Vagina (tissue), 2 donors: ENCODE data around the gene DDX56. TPM values are rescaled to one million over a fixed set of nuclear protein-coding genes. Genes with fewer than 3 reads are reported as not detected.

Experiments used
- DNase-seq, 2 donors: peaks; one replicate each; pipeline ENCODE4 v3.0.0-alpha.2; 2017; ENCODE audit errors: extremely low spot score in 2 of 2
- H3K27ac ChIP-seq: fragments of 200-600 bp; sonication (generic); one replicate; pipeline ENCODE4 v1.5.1; 2019
- H3K27me3 ChIP-seq: fragments of 200-600 bp; sonication (generic); one replicate; pipeline ENCODE4 v1.5.1; 2019
- H3K36me3 ChIP-seq, 2 donors: fragments of 200-600 bp; sonication (generic); one replicate each; pipeline ENCODE4 v1.5.1; 2017 to 2019
- H3K4me1 ChIP-seq: fragments of 200-600 bp; sonication (generic); one replicate; pipeline ENCODE4 v1.5.1; 2019
- H3K4me3 ChIP-seq, 2 donors: fragments of 200-600 bp; sonication (generic); 1 replicate in 1 of 2; 2 replicates in 1 of 2; pipeline ENCODE4 v1.5.1; 2016 to 2019
- H3K9me3 ChIP-seq: fragments of 200-600 bp; sonication (generic); one replicate; pipeline ENCODE4 v1.5.1; 2019
- POLR2A ChIP-seq, 2 donors: fragments of 450-650 bp; IDR thresholded peaks; one replicate each; pipeline ENCODE4 v1.6.1; 2017; ENCODE audit warnings: antibody characterized with exemption in 2 of 2, mild to moderate bottlenecking in 2 of 2, moderate library complexity in 2 of 2
- POLR2AphosphoS5 ChIP-seq, 2 donors: sonication (generic); formaldehyde crosslinking; IDR thresholded peaks; one replicate each; pipeline ENCODE4 v1.9.0; 2017; ENCODE audit warnings: antibody characterized with exemption in 2 of 2, mild to moderate bottlenecking in 2 of 2, low read depth in 1 of 2; ENCODE audit not compliant: insufficient read depth in 1 of 2
- intact Hi-C: fragments of 100-400 bp; cut with DNase I; formaldehyde crosslinking; loops from one replicate; pipeline ENCODE4 v1.15.1; 2023
- total RNA-seq: library from RNA; depleted of rRNA; stranded (reverse); fragments of >200 nt; gene quantifications from one replicate; pipeline ENCODE4 v1.2.3, GENCODE V29; 2016
- TF ChIP-seq, protein P1 (sequence below), 3 experiments: fragments of 450-650 bp in 2 of 3; fragments of 200-600 bp in 1 of 3; sonication (generic) in 1 of 3; IDR thresholded peaks; one replicate each; pipeline ENCODE4 v1.5.1; 2017 to 2019; ENCODE audit warnings: antibody characterized with exemption in 3 of 3, mild to moderate bottlenecking in 2 of 3, moderate library complexity in 2 of 3

The DDX56 gene
- total RNA-seq, 1 donor from 2014 or later = 60.2 TPM

GRCh38 chr7:44537442-44537841 lies 36.3 kb downstream of the DDX56 start:
- intact Hi-C loops = no loop called here
- H3K4me3 ChIP-seq = no peak overlapping the region
- no peaks in the 10 kb centered on the region for H3K36me3 ChIP-seq
- H3K27ac ChIP-seq = no peak overlapping the region
- DNase-seq = no peak
- no peaks in the 10 kb centered on the region for H3K4me1 ChIP-seq
- no peaks in the 10 kb centered on the region for H3K9me3 ChIP-seq
- TF ChIP-seq POLR2A (IDR thresholded peaks at IDR 0.05) (no peak), POLR2AphosphoS5 (IDR thresholded peaks at IDR 0.05; ENCODE audit: insufficient read depth in 1 of 2, low read depth in 1 of 2) (no peak)
- TF ChIP-seq, protein P1, sequence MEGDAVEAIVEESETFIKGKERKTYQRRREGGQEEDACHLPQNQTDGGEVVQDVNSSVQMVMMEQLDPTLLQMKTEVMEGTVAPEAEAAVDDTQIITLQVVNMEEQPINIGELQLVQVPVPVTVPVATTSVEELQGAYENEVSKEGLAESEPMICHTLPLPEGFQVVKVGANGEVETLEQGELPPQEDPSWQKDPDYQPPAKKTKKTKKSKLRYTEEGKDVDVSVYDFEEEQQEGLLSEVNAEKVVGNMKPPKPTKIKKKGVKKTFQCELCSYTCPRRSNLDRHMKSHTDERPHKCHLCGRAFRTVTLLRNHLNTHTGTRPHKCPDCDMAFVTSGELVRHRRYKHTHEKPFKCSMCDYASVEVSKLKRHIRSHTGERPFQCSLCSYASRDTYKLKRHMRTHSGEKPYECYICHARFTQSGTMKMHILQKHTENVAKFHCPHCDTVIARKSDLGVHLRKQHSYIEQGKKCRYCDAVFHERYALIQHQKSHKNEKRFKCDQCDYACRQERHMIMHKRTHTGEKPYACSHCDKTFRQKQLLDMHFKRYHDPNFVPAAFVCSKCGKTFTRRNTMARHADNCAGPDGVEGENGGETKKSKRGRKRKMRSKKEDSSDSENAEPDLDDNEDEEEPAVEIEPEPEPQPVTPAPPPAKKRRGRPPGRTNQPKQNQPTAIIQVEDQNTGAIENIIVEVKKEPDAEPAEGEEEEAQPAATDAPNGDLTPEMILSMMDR (IDR thresholded peaks at IDR 0.05) = no peak
- no peaks in the 10 kb centered on the region for H3K27me3 ChIP-seq

DNA sequence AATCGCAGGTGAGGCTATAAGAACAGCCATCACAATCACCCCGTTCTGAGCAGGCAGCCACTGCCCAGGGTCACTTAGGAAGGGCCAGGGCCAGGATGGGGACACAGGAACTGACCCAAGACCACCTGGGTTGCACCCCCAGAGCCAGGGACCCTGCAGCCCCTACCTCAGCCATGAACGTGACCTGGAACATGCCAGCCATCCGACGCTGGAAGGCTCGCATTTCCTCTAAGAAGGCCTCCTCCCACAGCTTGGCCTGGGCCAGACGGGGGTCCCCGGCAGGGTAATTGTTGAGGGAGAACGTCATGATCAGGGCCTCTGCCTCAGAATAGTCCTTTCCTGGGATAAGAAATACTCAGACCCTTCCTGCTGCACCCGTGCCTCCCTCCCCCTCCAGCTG lies 37.6 kb downstream of the DDX56 start:
- intact Hi-C loops = no loop called here
- DNase-seq = no peak
- Histone ChIP-seq H3K4me3 (no peak overlapping the region), H3K27me3 (no peaks in the 10 kb centered on the region), H3K4me1 (no peaks in the 10 kb centered on the region), H3K27ac (no peak overlapping the region), H3K36me3 (no peaks in the 10 kb centered on the region), H3K9me3 (no peaks in the 10 kb centered on the region)
- TF ChIP-seq POLR2AphosphoS5 (IDR thresholded peaks at IDR 0.05; ENCODE audit: insufficient read depth in 1 of 2, low read depth in 1 of 2) = no peak
- TF ChIP-seq, protein P1 (IDR thresholded peaks at IDR 0.05) = no peak
- no peak for TF ChIP-seq POLR2A (IDR thresholded peaks at IDR 0.05)

- H3K27ac ChIP-seq = no peak overlapping the region
- no peak for DNase-seq
- H3K4me1 ChIP-seq = no peaks in the 10 kb centered on the region
- no peaks in the 10 kb centered on the region for H3K9me3 ChIP-seq
- no peaks in the 10 kb centered on the region for H3K27me3 ChIP-seq
- no peak for TF ChIP-seq POLR2A (IDR thresholded peaks at IDR 0.05)
- TF ChIP-seq POLR2AphosphoS5 (IDR thresholded peaks at IDR 0.05; ENCODE audit: insufficient read depth in 1 of 2, low read depth in 1 of 2) = no peak
- TF ChIP-seq, protein P1 (IDR thresholded peaks at IDR 0.05) = no peak
- H3K4me3 ChIP-seq = no peak overlapping the region
- intact Hi-C loops = no loop called here
- no peaks in the 10 kb centered on the region for H3K36me3 ChIP-seq
Observed at GRCh38 chr7:44535348-44536064, 38.2 kb downstream of the DDX56 start.

DNA sequence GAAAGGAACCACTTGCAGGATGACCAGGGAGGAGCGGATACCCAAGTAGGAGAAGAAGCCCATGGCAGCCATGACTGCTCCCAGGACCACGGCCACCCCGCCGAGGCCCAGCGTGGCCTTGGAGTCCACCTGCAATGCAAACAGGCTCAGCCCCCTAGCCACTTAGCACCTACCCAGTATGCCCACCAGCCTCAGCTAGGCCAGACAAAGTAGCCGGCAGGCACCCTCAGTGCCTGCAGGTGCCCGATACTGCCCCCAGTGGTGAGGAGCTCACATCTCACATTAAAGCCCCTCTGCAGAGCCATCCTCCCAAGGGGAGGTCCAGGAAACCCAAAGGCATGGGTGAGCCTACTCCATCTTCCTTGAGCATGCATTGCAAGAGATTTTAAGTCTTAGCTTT lies 39.2 kb downstream of the DDX56 start:
- no peaks in the 10 kb centered on the region for H3K36me3 ChIP-seq
- H3K27me3 ChIP-seq = no peaks in the 10 kb centered on the region
- no peaks in the 10 kb centered on the region for H3K4me1 ChIP-seq
- intact Hi-C loops = no loop called here
- DNase-seq = no peak
- no peak overlapping the region for H3K4me3 ChIP-seq
- TF ChIP-seq POLR2A (IDR thresholded peaks at IDR 0.05) = no peak
- TF ChIP-seq, protein P1 (IDR thresholded peaks at IDR 0.05) = no peak
- no peak for TF ChIP-seq POLR2AphosphoS5 (IDR thresholded peaks at IDR 0.05; ENCODE audit: insufficient read depth in 1 of 2, low read depth in 1 of 2)
- H3K27ac ChIP-seq = no peak overlapping the region
- no peaks in the 10 kb centered on the region for H3K9me3 ChIP-seq

DNA sequence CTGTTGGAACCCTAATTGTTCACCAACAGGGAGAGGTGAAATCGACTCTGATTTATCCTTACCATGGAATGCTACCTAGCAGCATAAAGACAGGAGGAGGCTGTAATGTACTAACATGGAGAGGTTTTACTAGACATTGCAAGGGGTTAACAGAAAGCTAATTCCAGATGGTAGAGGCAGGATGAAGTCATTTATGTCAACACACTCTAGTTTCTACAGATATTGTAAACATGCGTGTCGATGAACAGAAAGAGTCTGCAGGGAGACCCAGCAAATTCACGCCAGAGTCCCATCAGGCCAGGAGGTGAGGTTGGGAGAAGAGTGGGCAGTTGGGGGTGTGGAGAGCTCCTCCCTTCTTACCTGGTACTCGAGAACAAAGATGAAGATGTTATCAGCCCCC lies 39.6 kb downstream of the DDX56 start:
- Histone ChIP-seq H3K9me3 (no peaks in the 10 kb centered on the region), H3K4me1 (no peaks in the 10 kb centered on the region), H3K27ac (no peak overlapping the region), H3K27me3 (no peaks in the 10 kb centered on the region), H3K36me3 (no peaks in the 10 kb centered on the region), H3K4me3 (no peak overlapping the region)
- intact Hi-C loops = no loop called here
- DNase-seq = no peak
- TF ChIP-seq, protein P1 (IDR thresholded peaks at IDR 0.05) = no peak
- TF ChIP-seq POLR2A (IDR thresholded peaks at IDR 0.05) (no peak), POLR2AphosphoS5 (IDR thresholded peaks at IDR 0.05; ENCODE audit: insufficient read depth in 1 of 2, low read depth in 1 of 2) (no peak)
